Endothelial cell of umbilical vein (primary cell): Measurements from ENCODE around the gene IFI35. TPM values are rescaled to one million over a fixed set of nuclear protein-coding genes. Genes with fewer than 3 reads are reported as not detected.
"Not testable (repeated sequence)": the region's sequence is repeated elsewhere in the genome, so short reads cannot be mapped to it uniquely, and the experiment has no call there.

ENCODE experiments used
- BruUV-seq: library from RNA; stranded (reverse); fragments of 400-500 nt; replicated peaks from 2 replicates; lab custom pipeline; 2021; lab: Mats Ljungman, UMichigan
- CTCF ChIA-PET: fragments of 300-600, 350-600 bp; sonication (Branson Sonifier 250); formaldehyde crosslinking; loops from one replicate; lab custom pipeline; 2021; ENCODE audit warnings: antibody characterized with exemption, inconsistent platforms; lab: Charles Lee
- POLR2A ChIA-PET: fragments of 300-600, 350-600 bp; sonication (Branson Sonifier 250); formaldehyde crosslinking; loops from one replicate; lab custom pipeline; 2021; ENCODE audit warnings: antibody characterized with exemption, inconsistent platforms; lab: Charles Lee
- DNase-seq: peaks from one replicate; pipeline ENCODE4 v3.0.0-alpha.2; 2011; ENCODE audit warnings: low read depth, low spot score
- FAIRE-seq: peaks from 2 replicates; lab custom pipeline; 2011; peaks lifted over from hg19 to GRCh38; lab: Jason Lieb, UNC
- H2AFZ ChIP-seq: 2 replicates; pipeline ENCODE4 v1.6.0; 2012; ENCODE audit warnings: low read depth, low read length, control low read depth, inconsistent platforms
- H3K27ac ChIP-seq: 2 replicates; pipeline ENCODE4 v1.5.1; 2011; ENCODE audit warnings: low read depth, mild to moderate bottlenecking, control low read depth, low read length, moderate library complexity; ENCODE audit not compliant: insufficient read depth
- H3K27me3 ChIP-seq, 2 experiments: 2 replicates each; pipeline versions ENCODE4 v1.6.0 to v1.6.1; 2011; ENCODE audit warnings: low read length in 2 of 2, mixed read lengths in 1 of 2; ENCODE audit not compliant: control insufficient read depth in 2 of 2, insufficient read depth in 2 of 2
- H3K36me3 ChIP-seq, 2 experiments: 2 replicates in 1 of 2; 3 replicates in 1 of 2; pipeline ENCODE4 v1.5.1; 2011; ENCODE audit warnings: low read length in 2 of 2, mild to moderate bottlenecking in 1 of 2, moderate library complexity in 1 of 2; ENCODE audit not compliant: control insufficient read depth in 2 of 2, insufficient read depth in 2 of 2; ENCODE audit errors: extremely low read depth in 1 of 2
- H3K4me1 ChIP-seq: 3 replicates; pipeline ENCODE4 v1.5.1; 2011; ENCODE audit warnings: mild to moderate bottlenecking, low read length; ENCODE audit not compliant: control insufficient read depth, insufficient read depth; ENCODE audit errors: extremely low read depth
- H3K4me2 ChIP-seq: 2 replicates; pipeline ENCODE4 v1.6.1; 2011; ENCODE audit warnings: low read length, control low read depth, mixed read lengths; ENCODE audit not compliant: insufficient read depth
- H3K4me3 ChIP-seq, 3 experiments: fragments of 200-600 bp in 1 of 3; sonication (generic), shearing (Covaris generic) in 1 of 3; replicated peaks in 1 of 3; 2 replicates each; pipeline ENCODE4 v1.5.1; 2011 to 2016; ENCODE audit warnings: control low read depth in 3 of 3, low read length in 3 of 3, mild to moderate bottlenecking in 2 of 3, inconsistent platforms in 1 of 3, low read depth in 1 of 3, moderate library complexity in 1 of 3; ENCODE audit not compliant: insufficient read depth in 1 of 3
- H3K79me2 ChIP-seq: 2 replicates; pipeline ENCODE4 v1.6.0; 2012; ENCODE audit warnings: low read length, inconsistent platforms; ENCODE audit not compliant: control insufficient read depth, insufficient read depth
- H3K9ac ChIP-seq: replicated peaks from 2 replicates; pipeline ENCODE3; 2011; ENCODE audit warnings: low read length, control low read depth; ENCODE audit not compliant: insufficient read depth; ENCODE audit errors: extremely low read depth
- H3K9me1 ChIP-seq: replicated peaks from 3 replicates; pipeline ENCODE4 v1.6.0; 2011; ENCODE audit warnings: mild to moderate bottlenecking, low read length; ENCODE audit not compliant: control insufficient read depth, insufficient read depth; ENCODE audit errors: extremely low read depth
- H3K9me3 ChIP-seq: replicated peaks from 2 replicates; pipeline ENCODE4 v1.5.1; 2012; ENCODE audit warnings: low read length, inconsistent platforms; ENCODE audit not compliant: control insufficient read depth, insufficient read depth
- H4K20me1 ChIP-seq: replicated peaks from 2 replicates; pipeline ENCODE3; 2011; ENCODE audit warnings: mild to moderate bottlenecking, low read length; ENCODE audit not compliant: control insufficient read depth, insufficient read depth; ENCODE audit errors: extremely low read depth
- CTCF ChIP-seq, 2 donors: IDR thresholded peaks; 1 replicate in 1 of 2; 2 replicates in 1 of 2; pipeline ENCODE4 v1.5.1; 2011; ENCODE audit warnings: low read length in 2 of 2, mild to moderate bottlenecking in 2 of 2, moderate library complexity in 2 of 2, control low read depth in 1 of 2, inconsistent platforms in 1 of 2, low read depth in 1 of 2; ENCODE audit not compliant: insufficient read depth in 1 of 2; ENCODE audit errors: extremely low read depth in 1 of 2
- EZH2 ChIP-seq: IDR thresholded peaks from 2 replicates; pipeline ENCODE4 v1.6.1; 2012; ENCODE audit warnings: borderline replicate concordance, low read depth, mild to moderate bottlenecking, moderate library complexity, low read length, inconsistent platforms; ENCODE audit not compliant: severe bottlenecking
- FOS ChIP-seq: IDR thresholded peaks from 2 replicates; pipeline ENCODE4 v1.6.1; 2011; ENCODE audit warnings: mild to moderate bottlenecking, low read length, moderate library complexity, borderline replicate concordance; ENCODE audit not compliant: insufficient read depth
- GATA2 ChIP-seq: IDR thresholded peaks from 2 replicates; pipeline ENCODE4 v1.7.0; 2011; ENCODE audit warnings: low read depth, mild to moderate bottlenecking, moderate library complexity, mixed read lengths, low read length; ENCODE audit not compliant: insufficient read length, insufficient read depth
- JUN ChIP-seq: IDR thresholded peaks from 2 replicates; pipeline ENCODE4 v1.6.1; 2011; ENCODE audit warnings: borderline replicate concordance, low read depth; ENCODE audit not compliant: insufficient read length, insufficient read depth
- MAX ChIP-seq: IDR thresholded peaks from 2 replicates; pipeline ENCODE4 v1.6.1; 2011; ENCODE audit not compliant: insufficient read depth, insufficient read length
- MYC ChIP-seq: IDR thresholded peaks from one replicate; pipeline ENCODE4 v1.6.1; 2011; ENCODE audit warnings: mild to moderate bottlenecking, low read depth, low read length
- POLR2A ChIP-seq: IDR thresholded peaks from 2 replicates; pipeline ENCODE4 v1.6.1; 2012; ENCODE audit warnings: low read depth, mild to moderate bottlenecking, control low read depth, low read length
- POLR2AphosphoS5 ChIP-seq: IDR thresholded peaks from 2 replicates; pipeline ENCODE4 v1.6.1; 2012; ENCODE audit warnings: low read depth, mild to moderate bottlenecking, control low read depth, low read length, moderate library complexity; ENCODE audit not compliant: insufficient read depth
- dilution Hi-C: fragments of 300-500 bp; cut with MboI; formaldehyde crosslinking; loops from one replicate; pipeline ENCODE4 v1.15.0; 2019; ENCODE audit warnings: low sequenced_read_pairs; ENCODE audit not compliant: extremely low pct_ligation_motif_present
- intact Hi-C: fragments of 100-400 bp; cut with micrococcal nuclease; formaldehyde crosslinking; loops from one replicate; pipeline ENCODE4 v1.10.0; 2022
- polyA plus RNA-seq, 4 experiments: library from polyadenylated mRNA; depleted of rRNA in 3 of 4; stranded (reverse) in 3 of 4; unstranded in 1 of 4; fragments of >200 nt; gene quantifications; 2 replicates each; pipeline versions ENCODE4 v1.2.1 to v1.2.3, GENCODE V29; 2011 to 2012; ENCODE audit warnings: missing spikeins in 1 of 4
- total RNA-seq: library from RNA; stranded (reverse); gene quantifications from 2 replicates; pipeline ENCODE4 v1.2.3, GENCODE V29; 2021

The IFI35 gene
- total and polyA plus RNA-seq, 2 donors (not counting 3 experiments of a cell fraction or from before 2014, with no cell fraction given) = 11.1 to 22.5 TPM

- DNase-seq (no peak), FAIRE-seq (no peak)
- intact Hi-C loops (no loop called here), dilution Hi-C loops (no loop called here)
- POLR2A ChIA-PET = no interaction called here
- CTCF ChIA-PET = no interaction called here
- no TSS peak for BruUV-seq
- Histone ChIP-seq H3K9me1 (no peaks in the 10 kb centered on the region), H3K79me2 (no peaks in the 10 kb centered on the region), H3K36me3 (peaks cover 20 to 25% of the 10 kb centered on the region in 2 experiments), H3K9me3 (no peaks in the 10 kb centered on the region), H3K27me3 (no peaks in the 10 kb centered on the region), H3K4me2 (no peak overlapping the region), H3K4me1 (peaks cover 6% of the 10 kb centered on the region), H4K20me1 (no peaks in the 10 kb centered on the region), H2AFZ (no peak overlapping the region), H3K9ac (no peak overlapping the region), H3K27ac (no peak overlapping the region), H3K4me3 (no peak overlapping the region)
- TF ChIP-seq EZH2 (no peak), POLR2A (no peak), CTCF (IDR thresholded peaks at IDR 0.05; ENCODE audit: extremely low read depth in 1 of 2, insufficient read depth in 1 of 2, low read depth in 1 of 2, low read length in 2 of 2) (no peak), GATA2 (no peak), POLR2AphosphoS5 (no peak), MYC (no peak)
These were observed 15.1 kb upstream of the IFI35 start for GRCh38 chr17:42991471-42991870.

- intact Hi-C loops (no loop called here), dilution Hi-C loops (no loop called here)
- DNase-seq = no peak
- no peak overlapping the region for H3K4me2 ChIP-seq
- no peaks in the 10 kb centered on the region for H4K20me1 ChIP-seq
- H3K36me3 ChIP-seq = peaks cover 16 to 22% of the 10 kb centered on the region in 2 experiments
- no peak overlapping the region for H3K27ac ChIP-seq
- H3K27me3 ChIP-seq = no peaks in the 10 kb centered on the region
- H3K9me1 ChIP-seq = no peaks in the 10 kb centered on the region
- H3K9me3 ChIP-seq = no peaks in the 10 kb centered on the region
- no peak overlapping the region for H3K9ac ChIP-seq
- BruUV-seq = no TSS peak
- H3K4me1 ChIP-seq = peaks cover 12% of the 10 kb centered on the region
- H2AFZ ChIP-seq = no peak overlapping the region
- no peak overlapping the region for H3K4me3 ChIP-seq
- POLR2A ChIA-PET = no interaction called here
- FAIRE-seq = no peak
- TF ChIP-seq POLR2AphosphoS5 (no peak), MAX (no peak), JUN (no peak), MYC (no peak), FOS (no peak)
- no peaks in the 10 kb centered on the region for H3K79me2 ChIP-seq
- CTCF ChIA-PET = no interaction called here
These were observed 13.7 kb upstream of the IFI35 start for GRCh38 chr17:42992872-42993271.

- DNase-seq, H3K4me3 ChIP-seq, H3K9me1 ChIP-seq, H2AFZ ChIP-seq, H3K27me3 ChIP-seq, dilution Hi-C loops, H3K9ac ChIP-seq, H3K9me3 ChIP-seq, intact Hi-C loops, H4K20me1 ChIP-seq, BruUV-seq, H3K4me2 ChIP-seq, H3K27ac ChIP-seq, FAIRE-seq, POLR2A ChIA-PET, H3K79me2 ChIP-seq: not testable (repeated sequence)
- CTCF ChIA-PET = interaction anchor here (1.8 kb wide), 1 partner anchor 8 kb away, joined by 4 read pairs; no protein-coding TSS in a partner anchor
- Histone ChIP-seq H3K36me3 (peaks cover 13 to 18% of the 10 kb centered on the region in 2 experiments), H3K4me1 (peaks cover 12% of the 10 kb centered on the region)
These were observed 12.7 kb upstream of the IFI35 start for GRCh38 chr17:42993913-42994312.
